OCI-LY3 (cell line): ENCODE measurements around the gene WDR86.

Experiments used
- CTCF ChIP-seq: fragments of 200-600, 300-600 bp; sonication (generic); IDR thresholded peaks from 2 replicates; pipeline ENCODE4 v1.5.1; 2014; ENCODE audit warnings: antibody characterized with exemption, low read length, low read depth
- EZH2phosphoT487 ChIP-seq: fragments of 200-600 bp; shearing (Covaris generic); IDR thresholded peaks from 2 replicates; pipeline ENCODE4 v1.6.1; 2018; ENCODE audit warnings: antibody characterized with exemption, mixed run types, low read depth

GRCh38 chr7:151384352-151384697, 25.5 kb downstream of the WDR86 start:
- no peak for TF ChIP-seq CTCF
- no peak for TF ChIP-seq EZH2phosphoT487
